ENCODE measurements around the gene PTCD1.

Gene PTCD1

DNA sequence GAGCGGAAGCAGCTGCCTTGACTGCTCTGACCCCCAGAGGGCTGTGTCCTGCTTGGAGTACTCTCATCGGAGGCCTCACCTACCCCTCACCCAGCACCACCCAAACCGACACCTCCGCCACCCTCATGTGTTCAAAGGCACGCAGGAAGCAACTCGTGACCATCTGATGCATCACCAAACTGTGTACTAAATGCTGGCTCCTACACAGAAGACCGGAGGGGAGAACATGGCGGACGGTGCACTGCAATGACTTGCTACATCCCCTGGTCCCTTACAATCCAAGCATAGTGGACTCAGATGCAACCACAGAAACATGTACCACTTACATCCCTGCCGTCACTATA is 33.6 kb downstream of the PTCD1 start:
- no peak for DNase-seq
- Histone ChIP-seq H3K36me3 (ENCODE audit: insufficient read depth, low read length) (peaks cover 64% of the 10 kb centered on the region), H3K79me2 (ENCODE audit: insufficient read depth, low read length) (peaks cover 77% of the 10 kb centered on the region), H3K27ac (ENCODE audit: low read length) (no peak overlapping the region), H3K4me3 (ENCODE audit: low read depth in 1 of 2, low read length in 2 of 2) (no peak overlapping the region), H3K4me1 (ENCODE audit: insufficient read depth, low read length) (peaks cover 40% of the 10 kb centered on the region), H3K4me2 (ENCODE audit: insufficient read depth, low read length) (peak overlapping the region; percentile 27), H4K20me1 (ENCODE audit: insufficient read depth, low read length) (peaks cover 58% of the 10 kb centered on the region), H3K27me3 (ENCODE audit: insufficient read depth, low read length, poor library complexity) (no peaks in the 10 kb centered on the region), H3K9ac (ENCODE audit: low read depth, low read length) (no peak overlapping the region), H2AFZ (ENCODE audit: low read depth, low read length) (no peak overlapping the region), H3K9me3 (ENCODE audit: insufficient read depth, low read length, severe bottlenecking) (no peaks in the 10 kb centered on the region)
- no peak for ATAC-seq (ENCODE audit: insufficient read depth, low read depth)
- TF ChIP-seq, protein P1, sequence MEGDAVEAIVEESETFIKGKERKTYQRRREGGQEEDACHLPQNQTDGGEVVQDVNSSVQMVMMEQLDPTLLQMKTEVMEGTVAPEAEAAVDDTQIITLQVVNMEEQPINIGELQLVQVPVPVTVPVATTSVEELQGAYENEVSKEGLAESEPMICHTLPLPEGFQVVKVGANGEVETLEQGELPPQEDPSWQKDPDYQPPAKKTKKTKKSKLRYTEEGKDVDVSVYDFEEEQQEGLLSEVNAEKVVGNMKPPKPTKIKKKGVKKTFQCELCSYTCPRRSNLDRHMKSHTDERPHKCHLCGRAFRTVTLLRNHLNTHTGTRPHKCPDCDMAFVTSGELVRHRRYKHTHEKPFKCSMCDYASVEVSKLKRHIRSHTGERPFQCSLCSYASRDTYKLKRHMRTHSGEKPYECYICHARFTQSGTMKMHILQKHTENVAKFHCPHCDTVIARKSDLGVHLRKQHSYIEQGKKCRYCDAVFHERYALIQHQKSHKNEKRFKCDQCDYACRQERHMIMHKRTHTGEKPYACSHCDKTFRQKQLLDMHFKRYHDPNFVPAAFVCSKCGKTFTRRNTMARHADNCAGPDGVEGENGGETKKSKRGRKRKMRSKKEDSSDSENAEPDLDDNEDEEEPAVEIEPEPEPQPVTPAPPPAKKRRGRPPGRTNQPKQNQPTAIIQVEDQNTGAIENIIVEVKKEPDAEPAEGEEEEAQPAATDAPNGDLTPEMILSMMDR (IDR thresholded peaks at IDR 0.05; ENCODE audit: borderline replicate concordance, extremely low read depth, low read length, poor library complexity, severe bottlenecking) = no peak
- TF ChIP-seq EZH2 (IDR thresholded peaks at IDR 0.05; ENCODE audit: borderline replicate concordance, low read depth, low read length, severe bottlenecking) = no peak

GRCh38 chr7:99404235-99404976 is 34.2 kb downstream of the PTCD1 start:
- TF ChIP-seq EZH2 (IDR thresholded peaks at IDR 0.05; ENCODE audit: borderline replicate concordance, low read depth, low read length, severe bottlenecking) = no peak
- TF ChIP-seq, protein P1 (IDR thresholded peaks at IDR 0.05; ENCODE audit: borderline replicate concordance, extremely low read depth, low read length, poor library complexity, severe bottlenecking) = no peak
- Histone ChIP-seq H3K27ac (ENCODE audit: low read length) (no peak overlapping the region), H2AFZ (ENCODE audit: low read depth, low read length) (no peak overlapping the region), H3K4me2 (ENCODE audit: insufficient read depth, low read length) (peak overlapping the region; percentile 27), H3K4me3 (ENCODE audit: low read depth in 1 of 2, low read length in 2 of 2) (no peak overlapping the region), H4K20me1 (ENCODE audit: insufficient read depth, low read length) (peaks cover 60% of the 10 kb centered on the region), H3K4me1 (ENCODE audit: insufficient read depth, low read length) (peaks cover 36% of the 10 kb centered on the region), H3K79me2 (ENCODE audit: insufficient read depth, low read length) (peaks cover 72% of the 10 kb centered on the region), H3K9me3 (ENCODE audit: insufficient read depth, low read length, severe bottlenecking) (no peaks in the 10 kb centered on the region), H3K9ac (ENCODE audit: low read depth, low read length) (no peak overlapping the region), H3K27me3 (ENCODE audit: insufficient read depth, low read length, poor library complexity) (no peaks in the 10 kb centered on the region), H3K36me3 (ENCODE audit: insufficient read depth, low read length) (peaks cover 70% of the 10 kb centered on the region)
- no peak for ATAC-seq (ENCODE audit: insufficient read depth, low read depth)
- DNase-seq = no peak

DNA sequence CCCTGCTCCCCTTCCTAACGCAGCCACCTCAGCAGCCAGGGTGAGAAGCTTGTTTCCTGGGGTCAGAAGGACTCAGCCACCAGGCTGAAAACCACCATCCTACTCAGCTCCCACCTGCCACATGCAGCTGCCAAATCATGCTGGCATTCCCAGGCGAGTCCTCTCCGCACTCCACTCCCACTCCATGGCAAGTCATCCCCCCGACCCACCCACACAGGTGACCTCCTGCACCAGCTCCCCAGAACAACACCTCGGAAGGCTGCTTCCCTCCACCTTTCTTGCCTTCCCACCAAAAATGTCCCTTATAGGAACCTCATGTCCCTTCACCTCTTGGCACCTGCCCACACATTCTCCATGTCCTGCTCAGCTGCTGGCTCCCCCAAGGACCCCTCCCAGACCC is 34.8 kb downstream of the PTCD1 start:
- Histone ChIP-seq H3K9ac (ENCODE audit: low read depth, low read length) (no peak overlapping the region), H3K36me3 (ENCODE audit: insufficient read depth, low read length) (peaks cover 76% of the 10 kb centered on the region), H2AFZ (ENCODE audit: low read depth, low read length) (no peak overlapping the region), H3K9me3 (ENCODE audit: insufficient read depth, low read length, severe bottlenecking) (no peaks in the 10 kb centered on the region), H3K79me2 (ENCODE audit: insufficient read depth, low read length) (peaks cover 66% of the 10 kb centered on the region), H3K27me3 (ENCODE audit: insufficient read depth, low read length, poor library complexity) (no peaks in the 10 kb centered on the region), H3K4me1 (ENCODE audit: insufficient read depth, low read length) (peaks cover 36% of the 10 kb centered on the region), H4K20me1 (ENCODE audit: insufficient read depth, low read length) (peaks cover 66% of the 10 kb centered on the region), H3K4me3 (ENCODE audit: low read depth in 1 of 2, low read length in 2 of 2) (no peak overlapping the region), H3K27ac (ENCODE audit: low read length) (no peak overlapping the region), H3K4me2 (ENCODE audit: insufficient read depth, low read length) (no peak overlapping the region)
- ATAC-seq (ENCODE audit: insufficient read depth, low read depth) (no peak), DNase-seq (no peak)
- TF ChIP-seq, protein P1 (IDR thresholded peaks at IDR 0.05; ENCODE audit: borderline replicate concordance, extremely low read depth, low read length, poor library complexity, severe bottlenecking) = no peak

Measured in DND-41 (cell line).